GM19351 (cell line): Measurements from ENCODE around the gene DPEP1.

ENCODE experiments used
- ATAC-seq: cut with Tn5 transposase; IDR thresholded peaks from one replicate; pipeline ENCODE4 v1.9.1; 2021; ENCODE audit warnings: mild to moderate bottlenecking, moderate library complexity; ENCODE audit not compliant: unreplicated experiment

Gene DPEP1

GRCh38 chr16:89598199-89598598 lies 15.2 kb upstream of the DPEP1 start:
- ATAC-seq = no peak

GRCh38 chr16:89599451-89599858 lies 14.0 kb upstream of the DPEP1 start:
- ATAC-seq = no peak

GRCh38 chr16:89599902-89600301 lies 13.5 kb upstream of the DPEP1 start:
- no peak for ATAC-seq

- no peak for ATAC-seq
Observed at GRCh38 chr16:89600427-89600826, 13.0 kb upstream of the DPEP1 start.

GRCh38 chr16:89600956-89601355 lies 12.5 kb upstream of the DPEP1 start:
- no peak for ATAC-seq

GRCh38 chr16:89601906-89602272 lies 11.6 kb upstream of the DPEP1 start:
- ATAC-seq = no peak

GRCh38 chr16:89602273-89602951 lies 11.0 kb upstream of the DPEP1 start:
- ATAC-seq = no peak

- ATAC-seq = no peak
Observed at GRCh38 chr16:89602952-89603590, 10.4 kb upstream of the DPEP1 start.

- ATAC-seq = no peak
Observed at GRCh38 chr16:89604764-89605163, 8.7 kb upstream of the DPEP1 start.

GRCh38 chr16:89605186-89605970 lies 8.1 kb upstream of the DPEP1 start:
- no peak for ATAC-seq

- no peak for ATAC-seq
Observed at GRCh38 chr16:89606006-89606405, 7.4 kb upstream of the DPEP1 start.

GRCh38 chr16:89607453-89607852 lies 6.0 kb upstream of the DPEP1 start:
- ATAC-seq = no peak

GRCh38 chr16:89607937-89608740 lies 5.3 kb upstream of the DPEP1 start:
- ATAC-seq = no peak

GRCh38 chr16:89610108-89610453 lies 3.4 kb upstream of the DPEP1 start:
- ATAC-seq = no peak

GRCh38 chr16:89612415-89613166 lies 851 bp upstream of the DPEP1 start:
- ATAC-seq = no peak

- no peak for ATAC-seq
Observed at GRCh38 chr16:89613954-89614459, 565 bp downstream of the DPEP1 start.

GRCh38 chr16:89615176-89615575 lies 1.7 kb downstream of the DPEP1 start:
- ATAC-seq = no peak

- ATAC-seq = no peak
Observed at GRCh38 chr16:89615596-89616090, 2.2 kb downstream of the DPEP1 start.

- ATAC-seq = no peak
Observed at GRCh38 chr16:89616623-89617022, 3.2 kb downstream of the DPEP1 start.

- no peak for ATAC-seq
Observed at GRCh38 chr16:89617036-89617435, 3.6 kb downstream of the DPEP1 start.
